H7 (cell line): ENCODE measurements around the gene ID2. TPM values are rescaled to one million over a fixed set of nuclear protein-coding genes. Genes with fewer than 3 reads are reported as not detected.

Experiments used
- DNase-seq: peaks from one replicate; pipeline ENCODE4 v3.0.0; 2012
- H3K27me3 ChIP-seq: 2 replicates; pipeline ENCODE4 v1.6.0; 2011; ENCODE audit warnings: mild to moderate bottlenecking, low read length; ENCODE audit not compliant: control insufficient read depth, insufficient read depth
- H3K36me3 ChIP-seq: replicated peaks from 2 replicates; pipeline ENCODE4 v1.5.1; 2011; ENCODE audit warnings: low read length; ENCODE audit not compliant: control insufficient read depth, insufficient read depth
- H3K4me3 ChIP-seq: 2 replicates; pipeline ENCODE4 v1.5.1; 2011; ENCODE audit warnings: low read depth, mild to moderate bottlenecking, control low read depth, low read length, moderate library complexity; ENCODE audit not compliant: insufficient read depth
- total RNA-seq: library from RNA; depleted of rRNA; stranded (reverse); fragments of >200 nt; shearing (Covaris generic); gene quantifications from 2 replicates; pipeline ENCODE4 v1.2.3, GENCODE V29; 2014

The ID2 gene
- total RNA-seq, 1 experiment from 2014 or later, result 38.7 TPM

DNA sequence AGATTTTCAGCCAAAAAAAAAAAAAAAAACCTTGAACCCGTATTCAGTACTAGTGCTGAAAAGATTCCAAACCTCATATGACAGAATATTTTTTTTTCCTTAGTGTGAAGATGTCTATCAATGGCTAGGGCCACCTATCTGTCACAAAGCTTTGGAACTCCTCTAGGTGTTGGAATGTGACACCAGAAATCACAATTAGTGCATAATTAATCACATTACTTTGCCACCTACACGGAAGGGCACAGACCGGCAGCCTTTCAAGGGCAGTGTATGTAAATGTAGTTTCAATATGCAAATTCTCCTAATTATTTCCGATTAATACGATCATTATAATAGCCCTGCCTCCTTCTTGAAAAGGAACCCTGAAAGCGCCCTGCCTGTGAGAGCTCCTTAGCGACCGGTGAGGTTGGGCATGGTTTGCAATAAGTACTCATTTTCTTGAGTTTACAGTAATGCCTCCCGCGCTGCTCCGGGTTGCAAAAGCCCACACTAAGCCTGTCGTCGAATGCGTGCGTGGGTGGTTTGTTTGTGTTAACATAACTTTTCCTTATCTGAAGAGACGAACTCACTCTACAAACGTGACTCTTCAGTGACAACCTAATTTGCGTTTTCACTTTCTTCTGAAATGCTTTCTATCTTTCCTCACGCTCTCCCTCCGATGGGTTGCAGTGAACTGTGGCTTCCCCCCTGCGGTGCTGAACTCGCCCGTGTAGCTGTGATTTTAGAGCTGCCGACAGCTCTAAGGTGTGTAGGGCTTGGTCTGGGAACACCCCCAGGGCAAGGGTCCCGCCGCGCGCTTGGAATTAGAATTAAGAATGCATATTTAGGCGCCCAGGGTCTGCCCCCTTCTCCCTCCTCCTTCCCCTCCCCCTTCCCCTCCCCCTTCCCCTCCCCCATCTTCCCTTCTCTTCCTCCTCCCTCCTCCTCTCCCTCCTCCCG is 765 bp upstream of the ID2 start:
- DNase-seq, result peak; percentile 86
- Histone ChIP-seq H3K27me3 (peaks cover 57% of the 10 kb centered on the region), H3K36me3 (no peaks in the 10 kb centered on the region), H3K4me3 (peak overlapping the region; percentile 44)

DNA sequence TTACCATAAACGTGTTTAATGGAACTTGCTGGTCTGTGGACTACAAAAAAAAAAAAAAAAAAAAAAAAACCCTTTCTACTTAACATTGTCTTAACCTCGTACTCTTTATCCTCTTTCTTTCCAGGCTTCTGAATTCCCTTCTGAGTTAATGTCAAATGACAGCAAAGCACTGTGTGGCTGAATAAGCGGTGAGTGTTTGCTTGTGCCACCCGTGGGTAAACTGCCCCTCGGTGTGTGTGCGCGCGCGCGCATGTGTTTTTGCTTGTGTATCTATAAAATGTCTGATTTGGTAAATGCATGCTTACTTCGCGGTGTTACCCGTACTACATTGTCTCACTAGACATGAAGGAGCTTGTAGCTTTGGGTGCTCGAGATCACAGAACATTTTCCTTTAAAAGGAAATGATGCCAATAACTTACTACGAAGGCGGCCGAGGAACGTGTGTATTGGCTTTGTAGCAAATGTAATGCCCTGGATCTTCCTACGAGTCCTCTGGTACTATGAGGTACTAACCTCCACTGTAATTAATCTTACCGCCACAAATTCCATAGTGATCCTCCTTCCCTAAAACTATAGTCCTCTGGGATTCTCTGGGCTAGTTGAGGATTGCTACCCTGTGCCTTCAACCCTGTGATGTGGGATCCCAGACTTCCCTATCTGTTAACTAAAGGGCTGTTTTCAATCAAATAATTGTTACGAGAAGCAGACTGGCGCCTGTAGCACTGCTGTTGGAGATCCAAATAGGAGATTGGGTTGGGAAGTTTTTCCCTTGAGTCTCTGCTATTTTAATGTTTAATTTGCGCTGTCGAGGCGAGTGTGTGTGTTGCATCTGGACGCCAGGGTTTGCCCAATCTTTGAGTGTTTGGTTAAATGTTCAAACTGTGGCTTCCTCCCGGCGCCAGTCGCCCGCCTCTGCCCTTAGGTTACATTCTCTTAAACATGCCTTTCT is 1.1 kb downstream of the ID2 start:
- H3K4me3 ChIP-seq, result peak overlapping the region; percentile 59
- H3K27me3 ChIP-seq, result peaks cover 42% of the 10 kb centered on the region
- DNase-seq, result peak; percentile 49
- no peaks in the 10 kb centered on the region for H3K36me3 ChIP-seq

DNA sequence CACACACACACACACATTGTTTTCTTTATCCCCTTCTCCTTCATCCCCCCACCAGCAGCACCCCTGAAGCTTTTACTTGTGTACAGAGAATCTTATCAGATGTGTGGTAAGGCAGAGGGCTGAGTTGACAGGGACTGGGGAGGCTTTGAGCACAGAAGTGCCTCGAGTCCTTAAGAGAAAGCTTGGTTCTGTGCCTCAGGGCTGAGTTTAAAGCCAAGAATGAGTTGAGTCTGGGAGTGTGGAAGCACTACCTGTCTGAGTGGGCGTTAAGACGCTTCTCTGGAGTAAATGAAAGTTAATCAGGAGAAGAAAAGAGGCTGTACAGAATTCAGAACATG is 2.7 kb downstream of the ID2 start:
- DNase-seq, result peak; percentile 51
- Histone ChIP-seq H3K27me3 (peaks cover 38% of the 10 kb centered on the region), H3K36me3 (no peaks in the 10 kb centered on the region), H3K4me3 (peak overlapping the region; percentile 49)

DNA sequence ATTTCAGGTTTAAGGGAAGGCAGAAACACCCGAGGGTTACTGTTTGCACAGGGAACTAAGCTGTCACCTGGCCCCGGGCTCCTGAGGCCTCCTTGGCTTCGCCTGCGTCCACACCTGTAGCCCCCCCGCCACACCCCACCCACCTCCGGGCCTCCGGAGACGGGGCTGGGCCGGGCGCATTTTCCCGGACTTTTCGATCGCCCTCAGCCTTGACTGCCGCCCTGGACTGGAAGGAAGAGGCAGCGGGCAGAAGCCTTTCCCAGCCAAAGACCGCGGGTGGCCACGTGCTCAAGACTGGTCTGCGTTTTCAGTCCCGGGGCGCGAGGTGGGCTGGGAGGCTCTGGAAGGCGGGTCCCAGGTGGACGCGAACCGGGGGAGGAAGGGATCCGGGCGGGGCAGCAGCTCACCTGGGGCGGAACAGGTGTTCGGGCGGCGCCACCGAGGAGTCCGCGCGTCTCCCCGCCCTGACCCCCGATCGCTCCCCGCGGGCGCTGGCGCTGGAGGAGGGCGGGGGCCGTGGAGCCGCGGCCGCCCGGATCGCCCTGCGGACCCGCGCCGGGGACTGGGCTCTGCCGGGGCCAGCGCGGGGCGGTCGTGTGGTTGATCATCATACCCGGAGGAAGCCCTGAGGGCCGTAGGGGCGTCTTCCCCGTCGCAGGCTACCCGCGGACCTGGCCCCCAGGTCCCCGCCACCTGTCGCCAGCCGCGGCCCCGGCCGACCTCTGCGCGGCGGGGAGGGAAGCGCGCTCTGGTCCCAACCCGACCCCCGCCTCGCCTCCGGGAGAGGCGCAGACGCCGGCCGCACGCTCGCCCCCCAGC is 3.2 kb downstream of the ID2 start:
- peaks cover 33% of the 10 kb centered on the region for H3K27me3 ChIP-seq
- peak; percentile 87 for DNase-seq
- H3K4me3 ChIP-seq, result peak overlapping the region; percentile 49
- no peaks in the 10 kb centered on the region for H3K36me3 ChIP-seq

- DNase-seq, result peak; percentile 95
- H3K4me3 ChIP-seq, result peak overlapping the region; percentile 49
- peaks cover 31% of the 10 kb centered on the region for H3K27me3 ChIP-seq
- H3K36me3 ChIP-seq, result no peaks in the 10 kb centered on the region
Observed at GRCh38 chr2:8685697-8686358, 4.0 kb downstream of the ID2 start.

GRCh38 chr2:8691859-8692437 is 10.1 kb downstream of the ID2 start:
- Histone ChIP-seq H3K27me3 (no peaks in the 10 kb centered on the region), H3K4me3 (no peak overlapping the region), H3K36me3 (no peaks in the 10 kb centered on the region)
- DNase-seq, result no peak

GRCh38 chr2:8692783-8693156 is 10.9 kb downstream of the ID2 start:
- H3K36me3 ChIP-seq, result no peaks in the 10 kb centered on the region
- no peak for DNase-seq
- no peak overlapping the region for H3K4me3 ChIP-seq
- H3K27me3 ChIP-seq, result no peaks in the 10 kb centered on the region

- peak; percentile 88 for DNase-seq
- Histone ChIP-seq H3K27me3 (no peaks in the 10 kb centered on the region), H3K36me3 (no peaks in the 10 kb centered on the region), H3K4me3 (peak overlapping the region; percentile 39)
Observed at GRCh38 chr2:8693157-8693821, 11.4 kb downstream of the ID2 start.

- Histone ChIP-seq H3K36me3 (no peaks in the 10 kb centered on the region), H3K27me3 (no peaks in the 10 kb centered on the region), H3K4me3 (no peak overlapping the region)
- no peak for DNase-seq
Observed at GRCh38 chr2:8694737-8695136, 12.9 kb downstream of the ID2 start.

DNA sequence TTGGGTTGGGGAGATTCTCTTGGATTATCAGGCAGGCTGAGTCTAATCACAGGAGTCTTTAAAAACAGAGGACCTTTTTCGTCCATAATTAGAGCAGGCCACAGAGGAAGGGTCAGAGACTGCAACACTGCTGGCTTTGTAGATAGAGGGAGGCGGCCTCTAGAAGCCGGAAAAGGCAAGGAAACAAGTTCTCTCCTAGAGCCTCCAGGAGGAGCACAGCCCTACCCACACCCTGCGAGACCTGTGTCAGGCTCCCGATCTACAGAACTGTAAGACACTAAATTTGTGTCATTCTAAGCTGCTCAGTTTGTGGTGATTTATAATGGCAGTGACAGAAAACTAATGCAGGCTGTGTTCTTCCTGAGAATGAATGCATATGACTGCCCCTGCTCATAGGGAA is 15.3 kb downstream of the ID2 start:
- DNase-seq, result no peak
- no peak overlapping the region for H3K4me3 ChIP-seq
- no peaks in the 10 kb centered on the region for H3K27me3 ChIP-seq
- H3K36me3 ChIP-seq, result no peaks in the 10 kb centered on the region

GRCh38 chr2:8699839-8700238 is 18.0 kb downstream of the ID2 start:
- H3K27me3 ChIP-seq, result no peaks in the 10 kb centered on the region
- no peak overlapping the region for H3K4me3 ChIP-seq
- no peaks in the 10 kb centered on the region for H3K36me3 ChIP-seq
- DNase-seq, result no peak

DNA sequence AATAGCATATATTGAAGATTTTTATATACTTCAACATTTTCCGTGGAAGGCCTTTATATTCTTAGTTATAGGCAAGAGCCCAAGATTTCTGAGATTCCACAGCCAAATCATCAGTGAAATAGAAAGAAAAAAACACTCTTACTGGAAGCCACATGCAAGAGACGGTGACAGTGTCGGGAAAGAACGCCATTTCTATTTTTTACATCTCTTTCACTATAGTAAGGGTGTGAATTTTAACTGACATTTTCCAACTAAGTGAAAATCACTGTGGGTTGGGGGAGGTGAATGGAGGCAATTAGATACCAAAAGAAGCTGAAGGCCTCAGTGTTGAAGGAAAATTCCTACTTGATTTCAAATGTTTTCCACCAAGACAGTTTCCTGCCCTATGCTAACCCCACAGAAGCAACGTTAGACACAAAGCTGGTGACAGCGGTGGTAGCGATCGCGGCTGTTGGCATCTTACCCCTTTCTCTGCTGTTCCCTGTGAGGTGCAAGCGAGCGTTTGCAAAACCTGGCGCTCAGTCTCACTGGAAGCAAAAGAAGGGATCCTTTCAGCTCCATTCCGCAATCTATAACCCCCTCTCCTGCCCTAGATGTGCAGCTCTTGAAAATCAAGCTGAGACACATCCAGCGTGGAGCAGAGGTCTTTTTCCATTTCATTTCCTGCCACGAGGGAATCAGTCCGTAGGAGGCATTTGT is 20.0 kb downstream of the ID2 start:
- Histone ChIP-seq H3K27me3 (no peaks in the 10 kb centered on the region), H3K4me3 (no peak overlapping the region), H3K36me3 (no peaks in the 10 kb centered on the region)
- no peak for DNase-seq

DNA sequence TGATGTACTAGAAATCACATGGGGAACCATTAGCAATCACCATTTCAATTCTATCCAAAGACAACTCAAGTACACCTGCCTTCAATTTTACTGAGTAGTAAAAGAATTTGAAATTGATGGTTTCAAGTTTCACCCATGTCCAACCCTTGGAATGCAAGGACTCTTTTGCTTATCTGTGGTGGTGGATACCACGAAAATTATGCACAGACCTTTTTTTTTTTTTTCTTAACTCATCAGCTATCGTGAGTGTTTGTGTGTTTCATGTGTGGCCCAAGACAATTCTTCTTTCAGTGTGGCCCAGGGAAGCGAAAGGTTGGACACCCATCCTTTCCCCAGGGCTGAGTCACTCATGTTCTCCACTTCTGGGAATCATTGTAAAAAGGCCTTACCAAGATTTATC is 23.1 kb downstream of the ID2 start:
- Histone ChIP-seq H3K27me3 (no peaks in the 10 kb centered on the region), H3K36me3 (no peaks in the 10 kb centered on the region), H3K4me3 (no peak overlapping the region)
- DNase-seq, result no peak
